SK-N-MC (cell line): ENCODE measurements around the gene EXOC3L2.

Experiments used
- EZH2 ChIP-seq: fragments of 200-600 bp; sonication (generic); IDR thresholded peaks from one replicate; pipeline ENCODE4 v1.6.1; 2017; ENCODE audit warnings: antibody characterized with exemption
- POLR2AphosphoS5 ChIP-seq: IDR thresholded peaks from 2 replicates; pipeline ENCODE4 v1.6.1; 2012; ENCODE audit warnings: mild to moderate bottlenecking, low read depth, low read length, borderline replicate concordance

DNA sequence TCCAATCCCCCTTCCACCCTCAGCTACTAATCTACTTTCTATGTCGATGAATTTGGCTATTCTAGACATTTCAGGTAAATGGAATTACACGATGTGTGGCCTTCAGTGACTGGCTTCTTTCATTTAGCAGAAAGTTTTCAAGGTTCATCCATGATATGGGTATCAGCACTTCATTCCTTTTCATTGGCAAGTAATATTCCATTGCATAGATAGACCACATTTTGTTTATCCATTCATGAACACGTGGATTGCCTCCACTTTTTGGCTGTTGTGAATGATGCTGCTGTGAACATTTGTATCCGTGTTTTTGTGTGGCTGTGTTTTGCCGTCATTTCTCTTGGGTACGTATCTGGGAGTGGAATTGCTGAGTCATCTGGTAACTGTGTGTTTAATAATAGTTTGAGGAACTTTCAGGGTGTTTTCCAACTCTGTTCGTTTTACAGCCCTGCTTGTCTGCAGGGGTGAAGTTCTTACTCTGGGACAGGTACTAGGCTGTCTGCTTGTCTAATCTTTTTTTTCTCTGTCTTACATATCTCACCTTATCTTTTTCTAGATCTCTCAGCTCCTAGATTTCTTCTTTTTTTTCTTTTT, 38.3 kb upstream of the EXOC3L2 start:
- TF ChIP-seq POLR2AphosphoS5: no peak
- no peak for TF ChIP-seq EZH2
